ENCODE measurements around the gene GIT2. TPM values are rescaled to one million over a fixed set of nuclear protein-coding genes. Genes with fewer than 3 reads are reported as not detected.
A peak's percentile ranks its signal among the peaks of the same experiment; 100 is the strongest.

Gene GIT2
- total and polyA plus RNA-seq, 2 of the 13 experiments (the other 11 are each of a cell fraction or from before 2014, with no cell fraction given): 18.4 to 19.8 TPM

- WGBS (ENCODE audit: low lambda C conversion rate): 13% methylated on average over 4 of the region's 4 CpGs
- ChIA-PET CTCF (ENCODE audit: low intra/inter-chr PET ratio, low total read pairs) (no interaction called here), POLR2A (no interaction called here)
- in situ Hi-C loops (cut with HindIII; ENCODE audit: extremely low pct_ligation_motif_present, low pct_unique_long_range_greater_than_20kb) (no loop called here), intact Hi-C loops (cut with micrococcal nuclease; ENCODE audit: unreplicated experiment) (no loop called here)
- DNase-seq (ENCODE audit: low spot score): no peak
- Histone ChIP-seq H2AFZ (ENCODE audit: low read length) (no peak overlapping the region), H3K9me3 (ENCODE audit: low read length) (no peaks in the 10 kb centered on the region), H3K9ac (ENCODE audit: insufficient read depth, low read depth, low read length) (no peak overlapping the region), H3K4me2 (ENCODE audit: low read depth, low read length) (peak overlapping the region; percentile 32), H3K27me3 (ENCODE audit: control insufficient read depth in 1 of 2, insufficient read depth in 2 of 2, low read length in 2 of 2) (peaks cover 0 to 3% of the 10 kb centered on the region in 2 experiments; a peak in 1 of 5 replicates), H3K27ac (ENCODE audit: extremely low read length, insufficient read depth, low read length) (no peak overlapping the region), H4K20me1 (ENCODE audit: insufficient read depth, low read length) (no peaks in the 10 kb centered on the region), H3K4me3 (replicated peaks in 1 of 3; ENCODE audit: insufficient read depth in 1 of 3, low read depth in 2 of 3, low read length in 3 of 3) (no peak overlapping the region), H3K36me3 (replicated peaks in 1 of 2; ENCODE audit: control insufficient read depth in 1 of 2, insufficient read depth in 2 of 2, low read length in 2 of 2) (no peaks in the 10 kb centered on the region), H3K4me1 (ENCODE audit: insufficient read depth, low read length) (peaks cover 76% of the 10 kb centered on the region), H3K79me2 (ENCODE audit: insufficient read depth, low read length) (no peaks in the 10 kb centered on the region)
- peak; percentile 33 for ATAC-seq
- no TSS peak for BruUV-seq (replicated peaks)
- FAIRE-seq: no peak
- TF ChIP-seq NCOR1 (IDR thresholded peaks at IDR 0.05; ENCODE audit: borderline replicate concordance, low read length) (peak; percentile 59; the same call in 1 of the 2 replicates), RFX3 (CRISPR knock-in tag; IDR thresholded peaks at IDR 0.05) (peak; percentile 61; the same call in 1 of the 2 replicates), ASH2L (IDR thresholded peaks at IDR 0.05; ENCODE audit: insufficient read length, low read depth, low read length) (peak; percentile 48), ZFYVE20 (CRISPR knock-in tag; IDR thresholded peaks at IDR 0.05; ENCODE audit: borderline replicate concordance, low read depth) (no peak), ATF4 (CRISPR knock-in tag; IDR thresholded peaks at IDR 0.05) (no peak), PRDM10 (CRISPR knock-in tag; IDR thresholded peaks at IDR 0.05; ENCODE audit: low read depth) (peak; percentile 74), ZNF362 (CRISPR knock-in tag; IDR thresholded peaks at IDR 0.05; ENCODE audit: borderline replicate concordance) (peak; percentile 68), RFX1 (IDR thresholded peaks at IDR 0.05) (peak; percentile 59; the same call in 1 of the 2 replicates), HNF4G (IDR thresholded peaks at IDR 0.05; ENCODE audit: borderline replicate concordance, low read depth, low read length) (0 out of 2 replicates have a peak, but pooled peaks have one; percentile 21), HNF4G (CRISPR knock-in tag; IDR thresholded peaks at IDR 0.05; ENCODE audit: borderline replicate concordance, low read depth) (no peak), TFAP4 (IDR thresholded peaks at IDR 0.05; ENCODE audit: borderline replicate concordance, low read depth) (0 out of 2 replicates have a peak, but pooled peaks have one; percentile 25), ARID3A (IDR thresholded peaks at IDR 0.05; ENCODE audit: low read depth, low read length) (peak; percentile 59; the same call in 1 of the 2 replicates), THAP11 (CRISPR knock-in tag; IDR thresholded peaks at IDR 0.05) (no peak)
These were observed 101.2 kb downstream of the GIT2 start for GRCh38 chr12:109894939-109895338.

Measured in HepG2 (cell line).